Ascending aorta (tissue), 2 donors: ENCODE measurements around the gene PXDN. TPM values are rescaled to one million over a fixed set of nuclear protein-coding genes. Genes with fewer than 3 reads are reported as not detected.

ENCODE experiments used
- DNase-seq, 2 donors: peaks; one replicate each; pipeline ENCODE4 v3.0.0-alpha.2; 2019; ENCODE audit warnings: low spot score in 2 of 2
- H3K27ac ChIP-seq, 2 donors: fragments of 200-600 bp; sonication (generic); one replicate each; pipeline ENCODE4 v1.5.1; 2016 to 2017; ENCODE audit warnings: mild to moderate bottlenecking in 1 of 2
- H3K27me3 ChIP-seq: fragments of 200-600 bp; sonication (generic); one replicate; pipeline ENCODE4 v1.5.1; 2017
- H3K36me3 ChIP-seq, 2 donors: fragments of 200-600 bp; sonication (generic); one replicate each; pipeline ENCODE4 v1.5.1; 2016
- H3K4me1 ChIP-seq, 2 donors: fragments of 200-600 bp; sonication (generic); one replicate each; pipeline ENCODE4 v1.5.1; 2016 to 2017; ENCODE audit warnings: mild to moderate bottlenecking in 1 of 2
- H3K4me3 ChIP-seq, 2 donors: fragments of 200-600 bp; sonication (generic); one replicate each; pipeline ENCODE4 v1.5.1; 2016 to 2017; ENCODE audit warnings: mild to moderate bottlenecking in 1 of 2
- H3K9me3 ChIP-seq, 2 donors: fragments of 200-600 bp; sonication (generic); one replicate each; pipeline ENCODE4 v1.5.1; 2016
- CTCF ChIP-seq, 3 experiments: fragments of 200-600 bp in 2 of 3; fragments of 450-650 bp in 1 of 3; sonication (generic) in 2 of 3; IDR thresholded peaks; one replicate each; pipeline ENCODE4 v1.5.1; 2016 to 2019; ENCODE audit warnings: antibody characterized with exemption in 3 of 3, mild to moderate bottlenecking in 1 of 3, moderate library complexity in 1 of 3
- intact Hi-C: fragments of 100-400 bp; cut with DNase I; formaldehyde crosslinking; loops from one replicate; pipeline ENCODE4 v1.15.1; 2023
- total RNA-seq: library from RNA; depleted of rRNA; stranded (reverse); fragments of >200 nt; gene quantifications from one replicate; pipeline ENCODE4 v1.1.0, GENCODE V29; 2016

PXDN gene
- total RNA-seq, 1 donor from 2014 or later: 188 TPM

DNA sequence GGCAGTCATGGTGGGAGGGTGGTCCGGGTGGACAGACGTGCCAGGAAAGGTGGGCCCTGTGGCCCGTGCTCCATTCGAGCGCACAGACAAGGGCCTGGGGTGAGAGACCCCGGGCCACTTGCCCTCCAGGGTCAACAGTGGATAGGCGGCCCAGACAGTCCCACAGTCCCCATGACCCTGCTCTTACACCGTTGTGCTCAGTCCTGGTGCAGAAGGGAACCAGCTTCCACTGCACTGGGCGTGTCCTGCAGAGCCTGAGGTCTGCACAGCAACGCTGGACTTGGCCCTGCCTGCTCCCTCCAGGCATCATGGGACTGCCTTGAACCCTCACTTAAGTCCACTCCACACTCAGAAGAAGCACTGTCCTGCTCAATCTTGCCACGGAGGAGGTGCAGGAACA lies 52.0 kb downstream of the PXDN start:
- no peaks in the 10 kb centered on the region for H3K4me1 ChIP-seq
- H3K9me3 ChIP-seq: no peaks in the 10 kb centered on the region
- H3K27me3 ChIP-seq: no peaks in the 10 kb centered on the region
- no peak for DNase-seq
- H3K27ac ChIP-seq: no peak overlapping the region
- no peak for TF ChIP-seq CTCF (IDR thresholded peaks at IDR 0.05)
- peaks cover 19 to 42% of the 10 kb centered on the region in 2 donors for H3K36me3 ChIP-seq
- H3K4me3 ChIP-seq: no peak overlapping the region
- intact Hi-C loops: no loop called here

GRCh38 chr2:1691366-1691765 lies 52.9 kb downstream of the PXDN start:
- no peak overlapping the region for H3K27ac ChIP-seq
- H3K27me3 ChIP-seq: no peaks in the 10 kb centered on the region
- H3K4me3 ChIP-seq: no peak overlapping the region
- H3K9me3 ChIP-seq: no peaks in the 10 kb centered on the region
- H3K4me1 ChIP-seq: no peaks in the 10 kb centered on the region
- DNase-seq: no peak
- peaks cover 29 to 49% of the 10 kb centered on the region in 2 donors for H3K36me3 ChIP-seq
- no peak for TF ChIP-seq CTCF (IDR thresholded peaks at IDR 0.05)
- intact Hi-C loops: no loop called here

- peaks cover 33 to 56% of the 10 kb centered on the region in 2 donors for H3K36me3 ChIP-seq
- intact Hi-C loops: no loop called here
- DNase-seq: no peak
- no peaks in the 10 kb centered on the region for H3K9me3 ChIP-seq
- no peak overlapping the region for H3K27ac ChIP-seq
- no peak overlapping the region for H3K4me3 ChIP-seq
- no peak for TF ChIP-seq CTCF (IDR thresholded peaks at IDR 0.05)
- H3K27me3 ChIP-seq: no peaks in the 10 kb centered on the region
- peaks cover 4% of the 10 kb centered on the region in 2 donors for H3K4me1 ChIP-seq
Measured at GRCh38 chr2:1690056-1690775, 54.1 kb downstream of the PXDN start.

GRCh38 chr2:1688859-1689258 lies 55.5 kb downstream of the PXDN start:
- H3K36me3 ChIP-seq: peaks cover 38 to 69% of the 10 kb centered on the region in 2 donors
- intact Hi-C loops: no loop called here
- TF ChIP-seq CTCF (IDR thresholded peaks at IDR 0.05): no peak

GRCh38 chr2:1688161-1688560 lies 56.2 kb downstream of the PXDN start:
- TF ChIP-seq CTCF (IDR thresholded peaks at IDR 0.05): no peak
- DNase-seq: no peak
- Histone ChIP-seq H3K27me3 (no peaks in the 10 kb centered on the region), H3K36me3 (peaks cover 42 to 66% of the 10 kb centered on the region in 2 donors), H3K27ac (no peak overlapping the region), H3K4me3 (no peak overlapping the region), H3K9me3 (no peaks in the 10 kb centered on the region), H3K4me1 (peaks cover 4% of the 10 kb centered on the region in 2 donors)
- intact Hi-C loops: no loop called here

More at GRCh38 chr2:1688859-1689258, 55.5 kb downstream of the PXDN start:
- peaks cover 4% of the 10 kb centered on the region in 2 donors for H3K4me1 ChIP-seq
- no peaks in the 10 kb centered on the region for H3K9me3 ChIP-seq
- no peaks in the 10 kb centered on the region for H3K27me3 ChIP-seq
- no peak for DNase-seq
- H3K27ac ChIP-seq: no peak overlapping the region
- H3K4me3 ChIP-seq: no peak overlapping the region
